AG04450 (cell line): ENCODE data around the gene ABO. TPM values are rescaled to one million over a fixed set of nuclear protein-coding genes. Genes with fewer than 3 reads are reported as not detected.

Experiments used
- CTCF ChIA-PET: fragments of 300-600, 350-600 bp; formaldehyde crosslinking; extraction: SDS; loops from one replicate; lab custom pipeline; 2022; ENCODE audit warnings: antibody characterized with exemption, inconsistent platforms; lab: Charles Lee
- POLR2A ChIA-PET: fragments of 350-600 bp; formaldehyde crosslinking; extraction: SDS; loops from one replicate; lab custom pipeline; 2021; ENCODE audit warnings: antibody characterized with exemption, inconsistent platforms; lab: Yijun Ruan, JAX
- DNase-seq: peaks from one replicate; pipeline ENCODE4 v3.0.0-alpha.2; 2011; ENCODE audit warnings: low read depth, low spot score
- H3K27ac ChIP-seq: one replicate; pipeline ENCODE4 v1.5.1; 2012; ENCODE audit warnings: low read depth, low read length, control low read depth
- H3K27me3 ChIP-seq: one replicate; pipeline ENCODE4 v1.6.0; 2012; ENCODE audit warnings: low read length; ENCODE audit not compliant: control insufficient read depth, insufficient read depth
- H3K4me3 ChIP-seq: 2 replicates; pipeline ENCODE4 v1.5.1; 2011; ENCODE audit warnings: mild to moderate bottlenecking, low read depth, low read length, control low read depth
- H3K9me3 ChIP-seq: 2 replicates; pipeline ENCODE4 v1.5.1; 2012; ENCODE audit warnings: low read length; ENCODE audit not compliant: control insufficient read depth, insufficient read depth
- CTCF ChIP-seq: IDR thresholded peaks from 2 replicates; pipeline ENCODE4 v1.5.1; 2011; ENCODE audit warnings: low read depth, low read length, control low read depth, inconsistent platforms
- polyA plus RNA-seq: library from polyadenylated mRNA; depleted of rRNA; stranded (reverse); fragments of >200 nt; gene quantifications from 2 replicates; pipeline ENCODE4 v1.2.3, GENCODE V29; 2011

ABO gene
- polyA plus RNA-seq, 1 experiment = not detected

- Histone ChIP-seq H3K27ac (no peak overlapping the region), H3K27me3 (peaks cover 42% of the 10 kb centered on the region), H3K4me3 (no peak overlapping the region), H3K9me3 (no peaks in the 10 kb centered on the region)
- CTCF ChIA-PET = no interaction called here
- TF ChIP-seq CTCF = no peak
- no peak for DNase-seq
- POLR2A ChIA-PET = no interaction called here
Measured at GRCh38 chr9:133280392-133280791, 5.4 kb upstream of the ABO start.

GRCh38 chr9:133278161-133279114 is 3.4 kb upstream of the ABO start:
- no peak overlapping the region for H3K27ac ChIP-seq
- no peak overlapping the region for H3K4me3 ChIP-seq
- TF ChIP-seq CTCF = no peak
- ChIA-PET CTCF (no interaction called here), POLR2A (no interaction called here)
- H3K27me3 ChIP-seq = peaks cover 54% of the 10 kb centered on the region
- no peak for DNase-seq
- no peaks in the 10 kb centered on the region for H3K9me3 ChIP-seq

GRCh38 chr9:133277467-133277866 is 2.5 kb upstream of the ABO start:
- CTCF ChIA-PET = no interaction called here
- Histone ChIP-seq H3K4me3 (no peak overlapping the region), H3K27ac (no peak overlapping the region), H3K9me3 (no peaks in the 10 kb centered on the region), H3K27me3 (peaks cover 59% of the 10 kb centered on the region)
- no peak for DNase-seq
- TF ChIP-seq CTCF = no peak
- POLR2A ChIA-PET = no interaction called here

- Histone ChIP-seq H3K27me3 (peaks cover 62% of the 10 kb centered on the region), H3K9me3 (no peaks in the 10 kb centered on the region), H3K27ac (no peak overlapping the region), H3K4me3 (no peak overlapping the region)
- POLR2A ChIA-PET = no interaction called here
- CTCF ChIA-PET = interaction anchor here (0.6 kb wide), 1 partner anchor 92 kb away, joined by 8 read pairs; no protein-coding TSS in a partner anchor
- DNase-seq = no peak
- no peak for TF ChIP-seq CTCF
Measured at GRCh38 chr9:133276923-133277322, 1.9 kb upstream of the ABO start.
